Activated CD4-positive, CD25-positive, alpha-beta regulatory T cell treated with anti-CD3 and anti-CD28 coated beads, Interleukin-2, amount 50 U/mL, for 24 hours (primary cell): ENCODE measurements around the gene ILDR1.
A peak's percentile ranks its signal among the peaks of the same experiment; 100 is the strongest.

Experiments
- ATAC-seq, 2 donors: fragments of 150-1000 bp; cut with Tn5 transposase; one replicate each; pipeline ENCODE4 v1.10.0; 2021; ENCODE audit warnings: mild to moderate bottlenecking in 1 of 2, moderate library complexity in 1 of 2

ILDR1 gene

GRCh38 chr3:122014741-122015140 lies 7.3 kb downstream of the ILDR1 start:
- ATAC-seq: peak; percentile 73 to 84

- no peak for ATAC-seq
These were observed 8.6 kb downstream of the ILDR1 start for GRCh38 chr3:122013448-122013925.

GRCh38 chr3:122012821-122013220 lies 9.2 kb downstream of the ILDR1 start:
- no peak for ATAC-seq

GRCh38 chr3:122011396-122011795 lies 10.7 kb downstream of the ILDR1 start:
- no peak for ATAC-seq

- no peak for ATAC-seq
These were observed 11.5 kb downstream of the ILDR1 start for GRCh38 chr3:122010506-122010905.

GRCh38 chr3:122008166-122008565 lies 13.9 kb downstream of the ILDR1 start:
- no peak for ATAC-seq

GRCh38 chr3:122006267-122006666 lies 15.8 kb downstream of the ILDR1 start:
- no peak for ATAC-seq

- ATAC-seq: peak; percentile 28 to 44
These were observed 17.0 kb downstream of the ILDR1 start for GRCh38 chr3:122004991-122005565.

- ATAC-seq: no peak
These were observed 17.9 kb downstream of the ILDR1 start for GRCh38 chr3:122004107-122004506.

- ATAC-seq: no peak
These were observed 18.4 kb downstream of the ILDR1 start for GRCh38 chr3:122003606-122004005.

GRCh38 chr3:122003112-122003511 lies 18.9 kb downstream of the ILDR1 start:
- ATAC-seq: no peak

GRCh38 chr3:122002611-122003010 lies 19.4 kb downstream of the ILDR1 start:
- no peak for ATAC-seq

GRCh38 chr3:122001892-122002291 lies 20.2 kb downstream of the ILDR1 start:
- ATAC-seq: no peak

GRCh38 chr3:122000936-122001605 lies 21.0 kb downstream of the ILDR1 start:
- ATAC-seq: no peak

- ATAC-seq: no peak
These were observed 22.1 kb downstream of the ILDR1 start for GRCh38 chr3:121999931-122000330.

- peak in 1 of 2 donors; percentile 14 for ATAC-seq
These were observed 23.2 kb downstream of the ILDR1 start for GRCh38 chr3:121998611-121999473.

GRCh38 chr3:121998030-121998580 lies 23.9 kb downstream of the ILDR1 start:
- ATAC-seq: peak in 1 of 2 donors; percentile 8

- ATAC-seq: no peak
These were observed 24.7 kb downstream of the ILDR1 start for GRCh38 chr3:121997372-121997771.

GRCh38 chr3:121996441-121996840 lies 25.6 kb downstream of the ILDR1 start:
- no peak for ATAC-seq

GRCh38 chr3:121995161-121996137 lies 26.6 kb downstream of the ILDR1 start:
- ATAC-seq: peak; percentile 18 to 38

- no peak for ATAC-seq
These were observed 27.5 kb downstream of the ILDR1 start for GRCh38 chr3:121994551-121994950.
